HL-60 (cell line): ENCODE results near the gene SLC44A5.

Source experiments
- DNase-seq, 2 experiments: peaks; one replicate each; pipeline ENCODE4 v3.0.0-alpha.2; 2010 to 2020; ENCODE audit warnings: low read depth in 1 of 2, low spot score in 1 of 2
- H3K27ac ChIP-seq: fragments of 250-450 bp; sonication (Bioruptor Pico); replicated peaks from 2 replicates; pipeline ENCODE4 v1.5.1; 2020; ENCODE audit warnings: mild to moderate bottlenecking, moderate library complexity
- H3K27me3 ChIP-seq: fragments of 250-450 bp; sonication (Bioruptor Pico); 2 replicates; pipeline ENCODE4 v1.5.1; 2021; ENCODE audit warnings: mild to moderate bottlenecking, moderate library complexity; ENCODE audit not compliant: insufficient read depth, poor library complexity, severe bottlenecking
- H3K4me3 ChIP-seq: replicated peaks from 2 replicates; pipeline ENCODE4 v1.5.1; 2011; ENCODE audit warnings: mild to moderate bottlenecking, control low read depth, low read length; ENCODE audit not compliant: insufficient read depth
- GABPA ChIP-seq: IDR thresholded peaks from 2 replicates; pipeline ENCODE4 v1.6.1; 2012; ENCODE audit warnings: low read depth
- POLR2AphosphoS5 ChIP-seq: IDR thresholded peaks from 2 replicates; pipeline ENCODE4 v1.6.1; 2012; ENCODE audit warnings: low read depth
- REST ChIP-seq: IDR thresholded peaks from 2 replicates; pipeline ENCODE4 v1.6.1; 2012; ENCODE audit warnings: low read depth; ENCODE audit not compliant: insufficient replicate concordance
- SPI1 ChIP-seq: IDR thresholded peaks from 2 replicates; pipeline ENCODE4 v1.6.1; 2012; ENCODE audit warnings: low read depth, mild to moderate bottlenecking, borderline replicate concordance
- TF ChIP-seq, protein P1 (sequence below): IDR thresholded peaks from one replicate; pipeline ENCODE4 v1.5.1; 2011; ENCODE audit warnings: low read length, control low read depth, inconsistent platforms; ENCODE audit not compliant: insufficient read depth

The SLC44A5 gene

DNA sequence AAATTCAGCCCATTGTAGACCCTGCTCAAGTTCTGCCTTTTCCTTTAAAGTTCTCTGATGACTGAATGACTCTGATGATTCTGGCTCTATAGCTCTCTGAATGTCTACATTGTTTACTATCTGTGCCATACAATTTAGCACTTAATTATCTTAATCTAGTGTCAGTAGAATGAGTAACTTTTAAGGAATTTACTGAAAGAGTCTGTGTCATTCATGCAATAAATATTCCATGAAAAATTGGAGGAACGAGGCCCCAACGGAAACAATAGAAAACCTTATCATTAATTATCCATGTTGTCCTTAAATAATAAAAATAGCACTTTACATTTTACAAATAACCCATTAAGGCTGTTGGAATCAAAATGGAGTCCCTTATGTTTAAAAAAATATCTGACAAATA, 77.8 kb downstream of the SLC44A5 start:
- H3K4me3 ChIP-seq: no peak overlapping the region
- DNase-seq: no peak
- TF ChIP-seq SPI1: no peak
- no peaks in the 10 kb centered on the region for H3K27me3 ChIP-seq
- H3K27ac ChIP-seq: no peak overlapping the region

- no peak overlapping the region for H3K27ac ChIP-seq
- TF ChIP-seq, protein P1, sequence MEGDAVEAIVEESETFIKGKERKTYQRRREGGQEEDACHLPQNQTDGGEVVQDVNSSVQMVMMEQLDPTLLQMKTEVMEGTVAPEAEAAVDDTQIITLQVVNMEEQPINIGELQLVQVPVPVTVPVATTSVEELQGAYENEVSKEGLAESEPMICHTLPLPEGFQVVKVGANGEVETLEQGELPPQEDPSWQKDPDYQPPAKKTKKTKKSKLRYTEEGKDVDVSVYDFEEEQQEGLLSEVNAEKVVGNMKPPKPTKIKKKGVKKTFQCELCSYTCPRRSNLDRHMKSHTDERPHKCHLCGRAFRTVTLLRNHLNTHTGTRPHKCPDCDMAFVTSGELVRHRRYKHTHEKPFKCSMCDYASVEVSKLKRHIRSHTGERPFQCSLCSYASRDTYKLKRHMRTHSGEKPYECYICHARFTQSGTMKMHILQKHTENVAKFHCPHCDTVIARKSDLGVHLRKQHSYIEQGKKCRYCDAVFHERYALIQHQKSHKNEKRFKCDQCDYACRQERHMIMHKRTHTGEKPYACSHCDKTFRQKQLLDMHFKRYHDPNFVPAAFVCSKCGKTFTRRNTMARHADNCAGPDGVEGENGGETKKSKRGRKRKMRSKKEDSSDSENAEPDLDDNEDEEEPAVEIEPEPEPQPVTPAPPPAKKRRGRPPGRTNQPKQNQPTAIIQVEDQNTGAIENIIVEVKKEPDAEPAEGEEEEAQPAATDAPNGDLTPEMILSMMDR: no peak
- TF ChIP-seq REST (no peak), POLR2AphosphoS5 (no peak), GABPA (no peak), SPI1 (no peak)
- H3K4me3 ChIP-seq: no peak overlapping the region
- no peaks in the 10 kb centered on the region for H3K27me3 ChIP-seq
- no peak for DNase-seq
These were observed 79.3 kb downstream of the SLC44A5 start for GRCh38 chr1:75531570-75531969.

DNA sequence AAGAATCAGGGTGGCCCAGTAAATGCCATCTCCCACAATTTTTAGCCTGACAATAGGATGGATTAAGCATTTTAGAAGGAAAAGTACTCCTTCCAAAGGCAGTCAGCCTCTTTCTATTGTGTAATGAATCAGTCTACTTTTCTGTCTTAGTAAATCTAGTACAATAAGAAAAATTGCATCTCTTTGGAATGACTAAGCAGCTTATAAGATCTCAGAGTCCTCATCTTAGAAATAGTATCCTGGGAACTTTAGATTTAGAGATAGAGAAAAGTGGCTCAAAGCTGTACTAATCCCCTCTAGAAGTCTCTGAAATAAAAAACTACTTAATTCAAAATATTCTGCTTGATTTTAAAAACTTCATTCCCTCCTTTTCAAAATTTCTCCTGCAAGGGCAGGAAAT, 81.4 kb downstream of the SLC44A5 start:
- H3K4me3 ChIP-seq: no peak overlapping the region
- no peak for DNase-seq
- no peak for TF ChIP-seq GABPA
- no peak for TF ChIP-seq REST
- TF ChIP-seq POLR2AphosphoS5: no peak
- TF ChIP-seq SPI1: no peak
- TF ChIP-seq, protein P1: no peak
- no peaks in the 10 kb centered on the region for H3K27me3 ChIP-seq
- H3K27ac ChIP-seq: no peak overlapping the region

- Histone ChIP-seq H3K4me3 (no peak overlapping the region), H3K27ac (no peak overlapping the region), H3K27me3 (no peaks in the 10 kb centered on the region)
- TF ChIP-seq GABPA: no peak
- TF ChIP-seq SPI1: no peak
- TF ChIP-seq, protein P1: no peak
- TF ChIP-seq REST: no peak
- no peak for TF ChIP-seq POLR2AphosphoS5
- DNase-seq: no peak
These were observed 82.9 kb downstream of the SLC44A5 start for GRCh38 chr1:75528001-75528400.
